Hair follicular keratinocyte (primary cell): ENCODE measurements around the gene ZNF292. TPM values are rescaled to one million over a fixed set of nuclear protein-coding genes. Genes with fewer than 3 reads are reported as not detected.

ENCODE experiments used
- total RNA-seq: library from RNA; depleted of rRNA; stranded (reverse); fragments of >200 nt; gene quantifications from 2 replicates; pipeline ENCODE4 v1.2.3, GENCODE V29; 2015

The ZNF292 gene
- 4.2 and 7.4 TPM in 2 replicates for total RNA-seq

GRCh38 chr6:87154993-87155841 is at the start of gene ZNF292:
Gene ZNF292, plus strand, starts transcription at chr6:87155565. Its CDS starts 27 bp downstream, at chr6:87155592.

Other genes with a start within 250 kb of the ZNF292 start
- not detected in 2 replicates for gene HTR1E, start 218.0 kb upstream of the ZNF292 start, total RNA-seq
- not detected in 2 replicates for gene CGA, start 60.5 kb upstream of the ZNF292 start, total RNA-seq
- 2.3 and 2.7 TPM in 2 replicates for gene SMIM8, start 167.0 kb downstream of the ZNF292 start, total RNA-seq
- gene GJB7, start 173.7 kb downstream of the ZNF292 start, total RNA-seq: not detected in 2 replicates
- gene C6orf163, start 189.2 kb downstream of the ZNF292 start, total RNA-seq: 0.99 and 2.5 TPM in 2 replicates